ENCODE results near the gene SDS. TPM values are rescaled to one million over a fixed set of nuclear protein-coding genes. Genes with fewer than 3 reads are reported as not detected.
A peak's percentile ranks its signal among the peaks of the same experiment; 100 is the strongest.

The SDS gene
- total RNA-seq, 1 experiment from 2014 or later: not detected

GRCh38 chr12:113422886-113423669 lies 19.4 kb upstream of the SDS start:
- H3K9me3 ChIP-seq (ENCODE audit: control insufficient read depth in 1 of 2, insufficient read depth in 1 of 2, low read depth in 1 of 2, low read length in 2 of 2): no peaks in the 10 kb centered on the region
- H3K4me3 ChIP-seq (replicated peaks in 1 of 2; ENCODE audit: low read depth in 1 of 2, low read length in 2 of 2): peak overlapping the region; percentile 89 to 93
- H3K36me3 ChIP-seq (ENCODE audit: control insufficient read depth in 1 of 2, insufficient read depth in 2 of 2, low read length in 2 of 2): no peaks in the 10 kb centered on the region
- DNase-seq (ENCODE audit: low read depth, low spot score) (no peak), ATAC-seq (peak; percentile 19)
- TF ChIP-seq POLR2AphosphoS5 (IDR thresholded peaks at IDR 0.05; ENCODE audit: low read depth, low read length) (no peak; the same call in none of the 2 replicates), CEBPB (IDR thresholded peaks at IDR 0.05; ENCODE audit: low read depth) (no peak), YY1 (IDR thresholded peaks at IDR 0.05; ENCODE audit: extremely low read depth, insufficient replicate concordance, low read depth, low read length) (no peak), FOSL1 (IDR thresholded peaks at IDR 0.05; ENCODE audit: low read depth) (peak; percentile 38; the same call in 1 of the 2 replicates), ZFX (IDR thresholded peaks at IDR 0.05) (no peak), SRF (IDR thresholded peaks at IDR 0.05; ENCODE audit: low read depth) (no peak), JUND (IDR thresholded peaks at IDR 0.05) (0 out of 2 replicates have a peak, but pooled peaks have one; percentile 27)
- H3K27ac ChIP-seq (ENCODE audit: low read depth, low read length): peak overlapping the region; percentile 74
- no peaks in the 10 kb centered on the region for H3K9me2 ChIP-seq (ENCODE audit: insufficient read depth)
- H2AFZ ChIP-seq (ENCODE audit: low read depth, low read length, poor library complexity, severe bottlenecking): no peak overlapping the region
- no peaks in the 10 kb centered on the region for H3K27me3 ChIP-seq (ENCODE audit: insufficient read depth, low read length)
- no peaks in the 10 kb centered on the region for H4K20me1 ChIP-seq (ENCODE audit: insufficient read depth)
- peaks cover 5 to 24% of the 10 kb centered on the region in 2 experiments; a peak in 3 of 4 replicates for H3K4me1 ChIP-seq (ENCODE audit: control insufficient read depth in 1 of 2, insufficient read depth in 2 of 2, low read length in 2 of 2)
- peaks cover 6% of the 10 kb centered on the region; the same call in 1 of the 2 replicates for H3K79me2 ChIP-seq (ENCODE audit: insufficient read depth, low read length)
- intact Hi-C loops (cut with micrococcal nuclease): no loop called here
- POLR2A ChIA-PET: interaction anchor here (1.2 to 1.4 kb wide), 2 partner anchors 12 to 88 kb away, joined by 4 to 9 read pairs; partner anchors contain the start of gene SLC8B1
- H3K9ac ChIP-seq (ENCODE audit: low read length): peak overlapping the region; percentile 89
- RAD21 ChIA-PET (ENCODE audit: low non-redundant PET in 1 of 2, low total read pairs in 2 of 2, uncharacterized antibody in 2 of 2, unreplicated experiment in 2 of 2): interaction anchor here in 1 of 2 experiments (1.4 kb wide), 1 partner anchor 88 kb away, joined by 7 read pairs; the partner anchor contains the start of gene SLC8B1
- H3K4me2 ChIP-seq (ENCODE audit: low read length): peak overlapping the region; percentile 97
- CTCF ChIA-PET: interaction anchor here (1.5 kb wide), 1 partner anchor 430 kb away, joined by 3 read pairs; no protein-coding TSS in a partner anchor
- no TSS peak for BruUV-seq (replicated peaks)

Measured in HCT116 (cell line).